Tongue (tissue), 2 donors: ENCODE measurements around the gene NCK1. TPM values are rescaled to one million over a fixed set of nuclear protein-coding genes. Genes with fewer than 3 reads are reported as not detected.

Experiments used
- DNase-seq: peaks from one replicate; pipeline ENCODE4 v3.0.0-alpha.2; 2015
- total RNA-seq: library from RNA; depleted of rRNA; stranded (reverse); fragments of >200 nt; gene quantifications from one replicate; pipeline ENCODE4 v1.2.3, GENCODE V29; 2014

Gene NCK1
- total RNA-seq, result 54.3 TPM

- peak; percentile 99 for DNase-seq
These were observed at the start of gene NCK1 for GRCh38 chr3:136861890-136862616. Gene NCK1, plus strand, starts transcription at chr3:136862208. Its CDS starts 65,794 bp downstream, at chr3:136928002.

DNA sequence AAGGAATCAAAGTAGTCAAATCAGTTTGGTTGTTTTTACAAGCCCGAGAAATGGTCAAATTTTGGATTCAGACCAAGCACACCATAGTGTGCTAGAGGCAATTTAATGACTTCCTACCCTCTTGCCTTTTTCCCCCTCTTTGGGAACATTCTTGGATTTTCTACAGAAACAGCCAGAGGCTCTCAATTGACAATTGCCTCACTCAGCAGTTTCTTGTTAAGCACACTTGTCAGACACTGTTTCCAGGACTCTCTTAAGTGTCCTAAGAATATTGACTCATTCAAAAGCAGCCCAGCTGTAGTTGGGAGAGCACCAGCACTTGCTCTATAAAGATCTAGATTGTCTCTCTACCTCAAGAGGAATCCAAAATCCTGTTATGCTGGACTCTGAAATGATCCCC, 44.6 kb upstream of the NCK1 start:
- DNase-seq, result peak; percentile 15

DNA sequence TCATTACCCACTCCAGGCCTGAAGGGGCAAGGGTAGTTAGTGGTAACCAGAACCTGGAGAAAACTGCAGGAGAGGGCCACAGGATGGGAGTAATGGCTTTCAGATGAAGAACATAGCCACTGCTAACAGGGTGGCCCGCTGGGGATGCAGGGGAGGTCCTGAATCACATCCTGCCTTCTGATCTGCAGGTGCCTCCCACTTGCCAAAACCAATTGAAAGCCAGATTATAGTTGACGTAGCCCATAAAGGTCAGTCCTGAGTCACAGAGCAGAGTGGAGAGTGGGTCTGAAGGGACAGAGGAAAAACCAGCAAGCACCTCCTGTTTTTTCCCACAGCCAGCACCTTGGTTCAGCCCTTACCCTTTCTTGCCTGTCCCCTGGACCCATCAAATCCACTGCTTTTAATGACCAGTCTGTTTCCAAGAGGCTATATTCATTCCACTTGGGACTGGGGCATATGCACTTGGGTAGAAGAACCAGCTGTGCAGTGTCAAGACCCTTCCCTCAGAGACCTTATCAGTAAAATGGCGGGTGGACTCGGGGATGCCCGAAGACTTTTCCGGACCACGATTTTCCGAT, 43.7 kb upstream of the NCK1 start:
- no peak for DNase-seq

DNA sequence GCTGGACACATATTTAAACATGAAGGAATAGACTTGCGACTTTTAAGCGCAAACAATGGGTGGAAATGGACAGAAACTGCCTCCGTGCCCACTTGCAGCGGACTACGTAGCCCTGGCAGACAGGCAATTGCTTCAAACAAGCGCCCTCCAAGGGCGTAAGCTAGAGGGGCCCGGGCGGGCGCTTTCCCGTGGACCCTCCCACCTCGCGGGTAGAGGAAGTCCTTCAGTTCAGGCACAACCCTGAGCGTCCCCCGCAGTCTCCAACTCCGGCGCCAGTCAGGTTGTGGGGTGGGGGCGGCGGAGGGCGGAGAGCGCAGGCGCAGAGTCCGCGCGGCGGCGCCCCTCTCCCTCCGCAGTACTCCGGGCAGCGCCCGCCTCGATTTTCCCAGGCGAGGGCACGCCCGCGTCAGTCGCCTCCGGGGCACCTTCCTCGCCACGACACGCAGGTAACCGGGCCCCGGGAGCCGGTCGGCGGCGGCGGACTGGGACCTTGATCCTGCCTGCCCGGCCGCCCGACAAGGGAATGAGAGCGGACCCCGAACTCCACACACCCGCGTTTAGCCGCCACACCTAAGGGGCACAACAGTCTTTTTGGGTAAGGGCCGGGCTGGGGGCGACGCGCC, 43.1 kb upstream of the NCK1 start, which contains the start of gene SLC35G2:
Gene SLC35G2, plus strand, starts transcription at position 358 of the 623 bp plus-strand sequence. CDS start 35,335 bp downstream, outside the sequence.
- DNase-seq, result peak; percentile 72

GRCh38 chr3:136819392-136819730, 42.6 kb upstream of the NCK1 start:
- peak; percentile 26 for DNase-seq

- peak; percentile 63 for DNase-seq
These were observed 42.0 kb upstream of the NCK1 start for GRCh38 chr3:136819731-136820679.

GRCh38 chr3:136831461-136831860, 30.5 kb upstream of the NCK1 start:
- no peak for DNase-seq

GRCh38 chr3:136835089-136835812, 26.8 kb upstream of the NCK1 start:
- DNase-seq, result no peak

GRCh38 chr3:136835813-136836510, 26.0 kb upstream of the NCK1 start:
- DNase-seq, result no peak

- DNase-seq, result no peak
These were observed 25.4 kb upstream of the NCK1 start for GRCh38 chr3:136836511-136837156.

- no peak for DNase-seq
These were observed 23.1 kb upstream of the NCK1 start for GRCh38 chr3:136838641-136839555.

- DNase-seq, result no peak
These were observed 22.5 kb upstream of the NCK1 start for GRCh38 chr3:136839556-136839931.

DNA sequence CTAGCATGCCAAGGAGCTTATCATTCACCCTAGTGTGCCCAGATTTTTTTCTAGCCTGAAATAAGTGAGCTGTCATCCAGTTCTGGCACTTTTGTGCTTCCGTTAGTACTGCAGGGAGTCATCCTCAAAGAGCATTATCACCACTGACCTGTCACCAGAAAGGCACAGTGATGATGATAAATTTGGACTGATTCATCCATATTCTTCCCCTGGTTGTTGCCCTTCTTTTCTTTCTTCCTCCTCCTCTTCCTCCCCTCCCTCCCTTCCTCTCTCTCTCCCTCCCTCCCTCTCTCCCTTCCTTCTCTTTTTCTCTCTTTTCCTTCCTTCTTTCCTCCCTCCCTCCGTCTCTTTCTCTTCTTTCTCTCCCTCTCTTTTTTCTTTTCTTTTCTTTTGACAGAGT, 21.8 kb upstream of the NCK1 start:
- DNase-seq, result no peak

DNA sequence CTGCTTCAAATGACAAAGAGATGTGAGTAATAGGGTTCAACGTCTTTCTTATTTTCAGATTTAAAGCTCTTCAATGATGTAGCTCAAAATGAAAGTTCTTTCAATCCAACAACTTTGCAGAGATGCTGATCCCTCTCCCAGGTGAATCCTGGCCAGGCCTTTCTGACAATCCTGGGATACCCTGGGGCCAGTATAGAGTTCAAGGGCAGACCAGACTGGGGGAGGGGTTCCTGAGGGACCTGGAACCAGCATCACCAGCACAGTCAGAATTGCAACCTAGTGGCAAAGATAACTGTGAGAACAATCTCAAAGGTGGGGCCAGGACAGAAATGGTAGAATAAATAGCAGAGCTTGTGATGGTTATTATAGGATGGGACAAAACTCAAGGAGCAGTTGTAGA, 19.7 kb upstream of the NCK1 start:
- no peak for DNase-seq

- no peak for DNase-seq
These were observed 17.3 kb upstream of the NCK1 start for GRCh38 chr3:136844724-136845123.

DNA sequence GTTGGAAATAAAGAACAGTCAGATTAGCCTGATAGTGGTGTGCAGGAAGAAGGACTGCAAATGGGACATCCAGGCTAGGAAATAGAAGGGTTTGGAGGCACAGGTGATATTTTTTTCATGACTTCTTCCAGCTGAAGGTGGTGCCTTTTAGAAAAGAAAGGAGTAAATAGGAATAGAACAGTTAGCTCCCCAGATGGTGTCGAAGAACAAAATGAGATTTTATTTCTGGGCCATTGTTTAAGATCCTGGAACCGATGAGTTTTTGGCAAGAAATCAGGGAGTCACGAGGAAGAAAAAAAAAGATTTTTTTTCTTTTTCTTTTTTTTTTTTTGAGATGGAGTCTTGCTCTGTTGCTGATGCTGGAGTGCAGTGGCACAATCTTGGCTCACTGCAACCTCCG, 9.8 kb upstream of the NCK1 start:
- no peak for DNase-seq

GRCh38 chr3:136856665-136857064, 5.3 kb upstream of the NCK1 start:
- no peak for DNase-seq

DNA sequence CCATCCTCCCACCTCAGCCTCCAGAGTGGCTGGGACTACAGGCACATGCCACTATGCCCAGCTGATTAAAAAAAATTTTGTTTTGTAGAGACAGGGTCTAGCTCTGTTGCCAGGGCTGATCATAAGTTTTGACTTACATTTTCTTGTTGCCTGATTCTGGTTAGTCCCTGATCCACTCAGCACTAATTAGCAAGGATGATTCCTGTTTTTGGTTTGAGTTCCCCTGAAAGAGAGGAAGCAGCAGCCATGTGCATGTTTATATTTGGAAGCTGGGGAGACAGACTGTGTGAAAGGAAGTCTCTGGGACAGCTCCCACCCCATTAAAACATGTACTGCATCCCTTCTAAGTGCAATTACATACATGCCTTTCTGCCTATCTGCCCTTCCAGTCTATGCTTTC, 3.6 kb upstream of the NCK1 start:
- DNase-seq, result peak; percentile 4

DNA sequence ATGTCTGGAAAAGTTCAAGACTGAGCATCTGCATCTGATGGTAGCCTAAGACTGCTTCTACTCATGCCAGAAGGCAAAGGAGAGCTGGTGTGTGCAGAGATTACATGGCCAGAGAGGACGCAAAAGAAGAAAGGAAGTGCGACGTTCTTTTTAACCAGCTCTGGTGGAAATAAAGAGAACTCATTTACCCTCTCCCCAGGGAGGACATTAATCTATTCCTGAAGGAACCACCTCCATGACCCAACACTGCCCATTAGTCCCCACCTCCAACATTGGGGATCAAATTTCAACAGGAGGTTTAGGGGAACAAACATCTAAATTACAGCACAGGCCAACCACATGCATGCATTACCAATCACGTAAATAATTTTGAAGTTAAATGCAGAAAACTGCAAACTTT, 1.5 kb upstream of the NCK1 start:
- no peak for DNase-seq
